Keratinocyte (primary cell): ENCODE data around the gene CFAP70. TPM values are rescaled to one million over a fixed set of nuclear protein-coding genes. Genes with fewer than 3 reads are reported as not detected.

Source experiments
- DNase-seq: peaks from one replicate; pipeline ENCODE4 v3.0.0-alpha.2; 2011; ENCODE audit warnings: low read depth, missing footprints, low spot score
- FAIRE-seq: peaks from 2 replicates; lab custom pipeline; 2011; peaks lifted over from hg19 to GRCh38; lab: Jason Lieb, UNC
- H2AFZ ChIP-seq: 2 replicates; pipeline ENCODE4 v1.6.0; 2012; ENCODE audit warnings: low read length, control low read depth, inconsistent platforms; ENCODE audit not compliant: control insufficient read depth
- H3K27ac ChIP-seq: 2 replicates; pipeline ENCODE4 v1.5.1; 2011; ENCODE audit warnings: low read length; ENCODE audit not compliant: control insufficient read depth, insufficient read depth
- H3K27me3 ChIP-seq: 3 replicates; pipeline ENCODE4 v1.6.0; 2011; ENCODE audit warnings: low read length; ENCODE audit not compliant: control insufficient read depth, insufficient read depth; ENCODE audit errors: extremely low read depth
- H3K36me3 ChIP-seq, 2 experiments: 2 replicates in 1 of 2; 3 replicates in 1 of 2; pipeline ENCODE4 v1.5.1; 2011; ENCODE audit warnings: low read length in 2 of 2, mild to moderate bottlenecking in 1 of 2; ENCODE audit not compliant: control insufficient read depth in 2 of 2, insufficient read depth in 2 of 2; ENCODE audit errors: extremely low read depth in 1 of 2
- H3K4me1 ChIP-seq: 3 replicates; pipeline ENCODE4 v1.5.1; 2011; ENCODE audit warnings: low read length; ENCODE audit not compliant: control insufficient read depth, insufficient read depth; ENCODE audit errors: extremely low read depth
- H3K4me2 ChIP-seq: 3 replicates; pipeline ENCODE4 v1.6.0; 2011; ENCODE audit warnings: low read depth, low read length; ENCODE audit not compliant: control insufficient read depth, insufficient read depth; ENCODE audit errors: extremely low read depth
- H3K4me3 ChIP-seq, 3 experiments: fragments of 200-600 bp in 1 of 3; sonication (generic) in 1 of 3; 2 replicates in 2 of 3; 3 replicates in 1 of 3; pipeline ENCODE4 v1.5.1; 2011 to 2016; ENCODE audit warnings: low read length in 3 of 3, mild to moderate bottlenecking in 3 of 3, control low read depth in 2 of 3, inconsistent platforms in 1 of 3, low read depth in 1 of 3, mixed read lengths in 1 of 3, mixed run types in 1 of 3, moderate library complexity in 1 of 3; ENCODE audit not compliant: control insufficient read depth in 2 of 3, insufficient read depth in 2 of 3; ENCODE audit errors: extremely low read depth in 1 of 3
- H3K79me2 ChIP-seq: 2 replicates; pipeline ENCODE4 v1.6.0; 2012; ENCODE audit warnings: low read length; ENCODE audit not compliant: control insufficient read depth, insufficient read depth
- H3K9ac ChIP-seq: 3 replicates; pipeline ENCODE4 v1.6.0; 2011; ENCODE audit warnings: low read length; ENCODE audit not compliant: control insufficient read depth, insufficient read depth; ENCODE audit errors: extremely low read depth
- H3K9me1 ChIP-seq: 3 replicates; pipeline ENCODE4 v1.6.0; 2011; ENCODE audit warnings: low read length; ENCODE audit not compliant: control insufficient read depth, insufficient read depth; ENCODE audit errors: extremely low read depth
- H3K9me3 ChIP-seq: 2 replicates; pipeline ENCODE4 v1.5.1; 2012; ENCODE audit warnings: low read depth, low read length; ENCODE audit not compliant: control insufficient read depth
- H4K20me1 ChIP-seq: 3 replicates; pipeline ENCODE4 v1.6.0; 2011; ENCODE audit warnings: low read length; ENCODE audit not compliant: control insufficient read depth, insufficient read depth; ENCODE audit errors: extremely low read depth
- EZH2 ChIP-seq: IDR thresholded peaks from one replicate; pipeline ENCODE4 v1.6.1; 2012; ENCODE audit warnings: inconsistent platforms, mild to moderate bottlenecking, low read length, moderate library complexity
- dilution Hi-C: fragments of 300-500 bp; cut with MboI; formaldehyde crosslinking; loops from one replicate; pipeline ENCODE4 v1.7.0; 2020; ENCODE audit warnings: low sequenced_read_pairs; ENCODE audit not compliant: extremely low pct_ligation_motif_present
- polyA plus RNA-seq, 5 experiments: library from polyadenylated mRNA; depleted of rRNA in 3 of 5; stranded (reverse) in 3 of 5; stranded (forward) in 1 of 5; unstranded in 1 of 5; fragments of >200 nt; gene quantifications; 1 replicate in 1 of 5; 2 replicates in 3 of 5; 3 replicates in 1 of 5; pipeline versions ENCODE4 v1.2.1 to v1.2.3, GENCODE V29; 2011 to 2012; ENCODE audit warnings: missing spikeins in 2 of 5, low read depth in 1 of 5, low replicate concordance in 1 of 5
- TF ChIP-seq, protein P1 (sequence below), 3 experiments: IDR thresholded peaks in 1 of 3; conservative IDR thresholded peaks in 1 of 3; optimal IDR thresholded peaks in 1 of 3; 2 replicates in 2 of 3; 3 replicates in 1 of 3; pipeline versions ENCODE3 to v1.5.1; 2011; ENCODE audit warnings: low read length in 3 of 3, mild to moderate bottlenecking in 3 of 3, moderate library complexity in 2 of 3, control low read depth in 1 of 3, inconsistent platforms in 1 of 3; ENCODE audit not compliant: insufficient read depth in 2 of 3; ENCODE audit errors: extremely low read depth in 1 of 3

The CFAP70 gene
- polyA plus RNA-seq, 1 donor (not counting 4 experiments of a cell fraction or from before 2014, with no cell fraction given), result 2.1 TPM

DNA sequence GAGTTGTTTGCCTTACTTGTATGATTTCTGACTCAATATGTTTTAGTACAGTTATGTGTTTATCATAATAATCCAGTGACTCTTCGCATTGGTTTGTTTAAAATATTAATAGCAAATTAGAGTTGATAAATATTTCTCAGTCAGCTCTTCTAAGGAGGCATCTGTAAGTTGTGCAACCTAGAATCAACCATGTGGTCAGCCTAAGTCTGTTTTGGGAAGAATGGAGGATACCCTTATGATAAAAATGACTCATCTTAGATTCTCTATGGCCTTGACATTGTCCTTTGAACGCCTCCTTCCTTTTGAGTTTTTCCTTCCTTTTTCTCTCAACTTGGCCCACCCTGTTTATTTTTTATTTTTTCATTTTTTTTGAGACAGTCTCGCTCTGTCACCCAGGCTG, 130.4 kb downstream of the CFAP70 start:
- H2AFZ ChIP-seq, result no peak overlapping the region
- TF ChIP-seq EZH2, result no peak
- TF ChIP-seq, protein P1, sequence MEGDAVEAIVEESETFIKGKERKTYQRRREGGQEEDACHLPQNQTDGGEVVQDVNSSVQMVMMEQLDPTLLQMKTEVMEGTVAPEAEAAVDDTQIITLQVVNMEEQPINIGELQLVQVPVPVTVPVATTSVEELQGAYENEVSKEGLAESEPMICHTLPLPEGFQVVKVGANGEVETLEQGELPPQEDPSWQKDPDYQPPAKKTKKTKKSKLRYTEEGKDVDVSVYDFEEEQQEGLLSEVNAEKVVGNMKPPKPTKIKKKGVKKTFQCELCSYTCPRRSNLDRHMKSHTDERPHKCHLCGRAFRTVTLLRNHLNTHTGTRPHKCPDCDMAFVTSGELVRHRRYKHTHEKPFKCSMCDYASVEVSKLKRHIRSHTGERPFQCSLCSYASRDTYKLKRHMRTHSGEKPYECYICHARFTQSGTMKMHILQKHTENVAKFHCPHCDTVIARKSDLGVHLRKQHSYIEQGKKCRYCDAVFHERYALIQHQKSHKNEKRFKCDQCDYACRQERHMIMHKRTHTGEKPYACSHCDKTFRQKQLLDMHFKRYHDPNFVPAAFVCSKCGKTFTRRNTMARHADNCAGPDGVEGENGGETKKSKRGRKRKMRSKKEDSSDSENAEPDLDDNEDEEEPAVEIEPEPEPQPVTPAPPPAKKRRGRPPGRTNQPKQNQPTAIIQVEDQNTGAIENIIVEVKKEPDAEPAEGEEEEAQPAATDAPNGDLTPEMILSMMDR (optimal IDR thresholded peaks at IDR 0.05 in 1 of 3, IDR thresholded peaks at IDR 0.05 in 1 of 3, conservative IDR thresholded peaks at IDR 0.05 in 1 of 3; ENCODE audit: extremely low read depth in 1 of 3, insufficient read depth in 2 of 3, low read length in 3 of 3), result no peak
- no peaks in the 10 kb centered on the region for H4K20me1 ChIP-seq
- H3K27me3 ChIP-seq, result no peaks in the 10 kb centered on the region
- dilution Hi-C loops, result no loop called here
- H3K4me1 ChIP-seq, result no peaks in the 10 kb centered on the region
- H3K9me3 ChIP-seq, result no peaks in the 10 kb centered on the region
- no peak overlapping the region for H3K4me2 ChIP-seq
- DNase-seq (no peak), FAIRE-seq (no peak)
- H3K27ac ChIP-seq, result no peak overlapping the region
- no peak overlapping the region for H3K9ac ChIP-seq
- no peak overlapping the region for H3K4me3 ChIP-seq
- H3K79me2 ChIP-seq, result no peaks in the 10 kb centered on the region
- no peaks in the 10 kb centered on the region for H3K9me1 ChIP-seq
- H3K36me3 ChIP-seq, result peaks cover 0 to 7% of the 10 kb centered on the region in 2 experiments

DNA sequence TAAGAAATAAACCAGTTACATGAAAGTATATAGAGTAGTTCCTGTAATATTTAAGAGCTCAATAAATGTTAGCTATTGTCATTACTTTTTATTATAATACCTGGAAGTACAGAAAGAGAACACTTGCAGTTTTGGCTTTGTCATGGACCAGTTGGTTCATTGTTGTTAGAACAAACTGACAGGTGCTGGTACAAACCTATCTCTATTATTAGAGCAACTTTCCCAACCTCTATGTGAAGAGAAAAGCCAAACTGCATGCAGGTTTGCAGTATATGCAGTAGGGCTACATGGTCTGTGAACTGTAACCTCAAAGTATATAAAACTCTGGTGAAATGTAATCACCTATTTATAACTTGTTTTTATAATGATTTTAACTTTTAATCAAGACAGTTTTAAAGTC, 132.0 kb downstream of the CFAP70 start:
- no peak for FAIRE-seq
- dilution Hi-C loops, result no loop called here
- H3K9me1 ChIP-seq, result no peaks in the 10 kb centered on the region

More for the DNA sequence above, 132.0 kb downstream of the CFAP70 start:
- no peaks in the 10 kb centered on the region for H3K27me3 ChIP-seq
- no peaks in the 10 kb centered on the region for H3K79me2 ChIP-seq
- H3K4me3 ChIP-seq, result no peak overlapping the region
- H4K20me1 ChIP-seq, result no peaks in the 10 kb centered on the region
- no peaks in the 10 kb centered on the region for H3K4me1 ChIP-seq
- no peak overlapping the region for H3K27ac ChIP-seq
- H3K9me3 ChIP-seq, result no peaks in the 10 kb centered on the region
- H3K36me3 ChIP-seq, result no peaks in the 10 kb centered on the region
- TF ChIP-seq EZH2, result no peak
- TF ChIP-seq, protein P1 (optimal IDR thresholded peaks at IDR 0.05 in 1 of 3, IDR thresholded peaks at IDR 0.05 in 1 of 3, conservative IDR thresholded peaks at IDR 0.05 in 1 of 3; ENCODE audit: extremely low read depth in 1 of 3, insufficient read depth in 2 of 3, low read length in 3 of 3), result no peak
- H3K4me2 ChIP-seq, result no peak overlapping the region
- H3K9ac ChIP-seq, result no peak overlapping the region
- no peak overlapping the region for H2AFZ ChIP-seq
- no peak for DNase-seq
